ENCODE measurements around the gene MDH1B. TPM values are rescaled to one million over a fixed set of nuclear protein-coding genes. Genes with fewer than 3 reads are reported as not detected.

The MDH1B gene
- total RNA-seq, 1 experiment from 2014 or later: 3.7 TPM

DNA sequence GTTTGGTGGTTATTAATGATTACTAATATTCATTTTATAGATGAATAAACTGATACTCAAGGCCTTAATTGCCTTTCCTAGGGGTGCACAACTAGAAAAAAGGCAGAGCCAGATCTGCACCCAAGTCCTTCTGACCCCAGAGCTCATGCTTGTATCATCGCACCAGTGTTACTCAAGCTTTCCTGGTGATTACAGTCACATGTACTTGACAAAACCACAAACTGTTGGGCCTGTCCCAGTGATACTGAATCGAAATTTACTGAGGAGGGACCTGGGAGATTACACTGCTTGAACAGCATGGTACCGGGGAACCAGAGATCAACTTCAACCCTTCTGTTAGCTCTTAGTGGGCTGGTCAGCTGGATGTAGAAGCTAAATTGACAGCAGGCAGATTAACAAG is 34.0 kb upstream of the MDH1B start:
- intact Hi-C loops (cut with micrococcal nuclease): no loop called here
- H3K9me3 ChIP-seq (ENCODE audit: control insufficient read depth in 1 of 2, insufficient read depth in 1 of 2, low read depth in 1 of 2, low read length in 2 of 2): no peaks in the 10 kb centered on the region
- H2AFZ ChIP-seq (ENCODE audit: low read depth, low read length, poor library complexity, severe bottlenecking): no peak overlapping the region
- H3K9ac ChIP-seq (ENCODE audit: low read length): no peak overlapping the region
- no peak for ATAC-seq
- H3K27ac ChIP-seq (ENCODE audit: low read depth, low read length): no peak overlapping the region
- H3K27me3 ChIP-seq (ENCODE audit: insufficient read depth, low read length): no peaks in the 10 kb centered on the region
- ChIA-PET CTCF (interaction anchor here (1.2 to 2.0 kb wide), 2 partner anchors 34 to 672 kb away, joined by 3 to 7 read pairs; partner anchors contain the start of genes FASTKD2 and MDH1B), RAD21 (ENCODE audit: low non-redundant PET in 1 of 2, low total read pairs in 2 of 2, uncharacterized antibody in 2 of 2, unreplicated experiment in 2 of 2) (no interaction called here), POLR2A (interaction anchor here (0.5 to 0.7 kb wide), 2 partner anchors 344 to 411 kb away, joined by 3 to 4 read pairs; no protein-coding TSS in a partner anchor)
- H3K36me3 ChIP-seq (ENCODE audit: control insufficient read depth in 1 of 2, insufficient read depth in 2 of 2, low read length in 2 of 2): no peaks in the 10 kb centered on the region
- H3K4me3 ChIP-seq (replicated peaks in 1 of 2; ENCODE audit: low read depth in 1 of 2, low read length in 2 of 2): no peak overlapping the region
- no peaks in the 10 kb centered on the region for H4K20me1 ChIP-seq (ENCODE audit: insufficient read depth)
- no peaks in the 10 kb centered on the region for H3K9me2 ChIP-seq (ENCODE audit: insufficient read depth)
- H3K4me1 ChIP-seq (ENCODE audit: control insufficient read depth in 1 of 2, insufficient read depth in 2 of 2, low read length in 2 of 2): peaks cover 0 to 3% of the 10 kb centered on the region in 2 experiments; a peak in 1 of 4 replicates
- no peak for TF ChIP-seq TCF7L2 (IDR thresholded peaks at IDR 0.05; ENCODE audit: borderline replicate concordance, extremely low read depth, insufficient read depth, insufficient read length)
- TF ChIP-seq SRF (IDR thresholded peaks at IDR 0.05; ENCODE audit: low read depth): no peak
- H3K4me2 ChIP-seq (ENCODE audit: low read length): no peak overlapping the region
- H3K79me2 ChIP-seq (ENCODE audit: insufficient read depth, low read length): no peaks in the 10 kb centered on the region
- BruUV-seq (replicated peaks): no TSS peak
- DNase-seq (ENCODE audit: low read depth, low spot score): no peak

DNA sequence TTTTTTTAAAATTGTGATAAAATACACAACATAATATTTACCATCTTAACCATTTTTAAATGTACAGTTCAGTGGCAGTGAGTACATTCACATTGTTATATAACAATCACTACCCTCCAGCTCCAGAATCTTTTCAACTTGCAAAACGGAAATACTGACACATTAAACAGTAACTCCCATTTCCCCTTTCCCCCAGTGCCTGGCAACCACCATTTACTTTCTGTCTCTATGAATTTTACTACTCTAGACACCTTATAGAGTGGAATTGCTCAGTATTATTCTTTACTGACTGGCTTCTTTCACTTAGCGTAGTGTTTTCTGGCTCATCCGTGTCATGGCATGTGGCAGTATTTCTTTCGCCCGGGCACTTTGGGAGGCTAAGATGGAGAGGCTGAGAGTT is 32.9 kb upstream of the MDH1B start:
- Histone ChIP-seq H2AFZ (ENCODE audit: low read depth, low read length, poor library complexity, severe bottlenecking) (no peak overlapping the region), H3K27ac (ENCODE audit: low read depth, low read length) (no peak overlapping the region), H3K9ac (ENCODE audit: low read length) (no peak overlapping the region), H3K4me1 (ENCODE audit: control insufficient read depth in 1 of 2, insufficient read depth in 2 of 2, low read length in 2 of 2) (peaks cover 0 to 3% of the 10 kb centered on the region in 2 experiments; a peak in 1 of 4 replicates), H3K79me2 (ENCODE audit: insufficient read depth, low read length) (no peaks in the 10 kb centered on the region), H3K9me2 (ENCODE audit: insufficient read depth) (no peaks in the 10 kb centered on the region), H4K20me1 (ENCODE audit: insufficient read depth) (no peaks in the 10 kb centered on the region), H3K4me2 (ENCODE audit: low read length) (no peak overlapping the region), H3K4me3 (replicated peaks in 1 of 2; ENCODE audit: low read depth in 1 of 2, low read length in 2 of 2) (no peak overlapping the region), H3K36me3 (ENCODE audit: control insufficient read depth in 1 of 2, insufficient read depth in 2 of 2, low read length in 2 of 2) (no peaks in the 10 kb centered on the region), H3K9me3 (ENCODE audit: control insufficient read depth in 1 of 2, insufficient read depth in 1 of 2, low read depth in 1 of 2, low read length in 2 of 2) (no peaks in the 10 kb centered on the region), H3K27me3 (ENCODE audit: insufficient read depth, low read length) (no peaks in the 10 kb centered on the region)
- ChIA-PET CTCF (interaction anchor here (0.8 kb wide), 1 partner anchor 9 kb away, joined by 3 read pairs; no protein-coding TSS in a partner anchor), POLR2A (no interaction called here), RAD21 (ENCODE audit: low non-redundant PET in 1 of 2, low total read pairs in 2 of 2, uncharacterized antibody in 2 of 2, unreplicated experiment in 2 of 2) (no interaction called here)
- ATAC-seq: no peak
- intact Hi-C loops (cut with micrococcal nuclease): no loop called here
- no TSS peak for BruUV-seq (replicated peaks)
- TF ChIP-seq SIN3A (IDR thresholded peaks at IDR 0.05; ENCODE audit: low read depth): no peak
- no peak for DNase-seq (ENCODE audit: low read depth, low spot score)
